Keratinocyte (primary cell): ENCODE data around the gene NEAT1. TPM values are rescaled to one million over a fixed set of nuclear protein-coding genes. Genes with fewer than 3 reads are reported as not detected.

Source experiments
- DNase-seq: peaks from one replicate; pipeline ENCODE4 v3.0.0-alpha.2; 2011; ENCODE audit warnings: low read depth, missing footprints, low spot score
- FAIRE-seq: peaks from 2 replicates; lab custom pipeline; 2011; peaks lifted over from hg19 to GRCh38; lab: Jason Lieb, UNC
- H2AFZ ChIP-seq: 2 replicates; pipeline ENCODE4 v1.6.0; 2012; ENCODE audit warnings: low read length, control low read depth, inconsistent platforms; ENCODE audit not compliant: control insufficient read depth
- H3K27ac ChIP-seq: 2 replicates; pipeline ENCODE4 v1.5.1; 2011; ENCODE audit warnings: low read length; ENCODE audit not compliant: control insufficient read depth, insufficient read depth
- H3K27me3 ChIP-seq: 3 replicates; pipeline ENCODE4 v1.6.0; 2011; ENCODE audit warnings: low read length; ENCODE audit not compliant: control insufficient read depth, insufficient read depth; ENCODE audit errors: extremely low read depth
- H3K36me3 ChIP-seq, 2 experiments: 2 replicates in 1 of 2; 3 replicates in 1 of 2; pipeline ENCODE4 v1.5.1; 2011; ENCODE audit warnings: low read length in 2 of 2, mild to moderate bottlenecking in 1 of 2; ENCODE audit not compliant: control insufficient read depth in 2 of 2, insufficient read depth in 2 of 2; ENCODE audit errors: extremely low read depth in 1 of 2
- H3K4me1 ChIP-seq: 3 replicates; pipeline ENCODE4 v1.5.1; 2011; ENCODE audit warnings: low read length; ENCODE audit not compliant: control insufficient read depth, insufficient read depth; ENCODE audit errors: extremely low read depth
- H3K4me2 ChIP-seq: 3 replicates; pipeline ENCODE4 v1.6.0; 2011; ENCODE audit warnings: low read depth, low read length; ENCODE audit not compliant: control insufficient read depth, insufficient read depth; ENCODE audit errors: extremely low read depth
- H3K4me3 ChIP-seq, 3 experiments: fragments of 200-600 bp in 1 of 3; sonication (generic) in 1 of 3; 2 replicates in 2 of 3; 3 replicates in 1 of 3; pipeline ENCODE4 v1.5.1; 2011 to 2016; ENCODE audit warnings: low read length in 3 of 3, mild to moderate bottlenecking in 3 of 3, control low read depth in 2 of 3, inconsistent platforms in 1 of 3, low read depth in 1 of 3, mixed read lengths in 1 of 3, mixed run types in 1 of 3, moderate library complexity in 1 of 3; ENCODE audit not compliant: control insufficient read depth in 2 of 3, insufficient read depth in 2 of 3; ENCODE audit errors: extremely low read depth in 1 of 3
- H3K79me2 ChIP-seq: 2 replicates; pipeline ENCODE4 v1.6.0; 2012; ENCODE audit warnings: low read length; ENCODE audit not compliant: control insufficient read depth, insufficient read depth
- H3K9ac ChIP-seq: 3 replicates; pipeline ENCODE4 v1.6.0; 2011; ENCODE audit warnings: low read length; ENCODE audit not compliant: control insufficient read depth, insufficient read depth; ENCODE audit errors: extremely low read depth
- H3K9me1 ChIP-seq: 3 replicates; pipeline ENCODE4 v1.6.0; 2011; ENCODE audit warnings: low read length; ENCODE audit not compliant: control insufficient read depth, insufficient read depth; ENCODE audit errors: extremely low read depth
- H3K9me3 ChIP-seq: 2 replicates; pipeline ENCODE4 v1.5.1; 2012; ENCODE audit warnings: low read depth, low read length; ENCODE audit not compliant: control insufficient read depth
- H4K20me1 ChIP-seq: 3 replicates; pipeline ENCODE4 v1.6.0; 2011; ENCODE audit warnings: low read length; ENCODE audit not compliant: control insufficient read depth, insufficient read depth; ENCODE audit errors: extremely low read depth
- CTCF ChIP-seq, 3 experiments: IDR thresholded peaks in 1 of 3; conservative IDR thresholded peaks in 1 of 3; optimal IDR thresholded peaks in 1 of 3; 2 replicates in 2 of 3; 3 replicates in 1 of 3; pipeline versions ENCODE3 to v1.5.1; 2011; ENCODE audit warnings: low read length in 3 of 3, mild to moderate bottlenecking in 3 of 3, moderate library complexity in 2 of 3, control low read depth in 1 of 3, inconsistent platforms in 1 of 3; ENCODE audit not compliant: insufficient read depth in 2 of 3; ENCODE audit errors: extremely low read depth in 1 of 3
- EZH2 ChIP-seq: IDR thresholded peaks from one replicate; pipeline ENCODE4 v1.6.1; 2012; ENCODE audit warnings: inconsistent platforms, mild to moderate bottlenecking, low read length, moderate library complexity
- dilution Hi-C: fragments of 300-500 bp; cut with MboI; formaldehyde crosslinking; loops from one replicate; pipeline ENCODE4 v1.7.0; 2020; ENCODE audit warnings: low sequenced_read_pairs; ENCODE audit not compliant: extremely low pct_ligation_motif_present
- polyA plus RNA-seq, 5 experiments: library from polyadenylated mRNA; depleted of rRNA in 3 of 5; stranded (reverse) in 3 of 5; stranded (forward) in 1 of 5; unstranded in 1 of 5; fragments of >200 nt; gene quantifications; 1 replicate in 1 of 5; 2 replicates in 3 of 5; 3 replicates in 1 of 5; pipeline versions ENCODE4 v1.2.1 to v1.2.3, GENCODE V29; 2011 to 2012; ENCODE audit warnings: missing spikeins in 2 of 5, low read depth in 1 of 5, low replicate concordance in 1 of 5

Gene NEAT1
- polyA plus RNA-seq, 1 donor (not counting 4 experiments of a cell fraction or from before 2014, with no cell fraction given): 270 TPM

- no peak overlapping the region for H2AFZ ChIP-seq
- H3K79me2 ChIP-seq: peaks cover 26% of the 10 kb centered on the region
- dilution Hi-C loops: no loop called here
- H3K9me3 ChIP-seq: no peaks in the 10 kb centered on the region
- H3K4me2 ChIP-seq: no peak overlapping the region
- H3K9me1 ChIP-seq: no peaks in the 10 kb centered on the region
- H3K9ac ChIP-seq: no peak overlapping the region
- H3K4me3 ChIP-seq: no peak overlapping the region
- no peaks in the 10 kb centered on the region for H4K20me1 ChIP-seq
- DNase-seq (no peak), FAIRE-seq (no peak)
- peak overlapping the region; percentile 36 for H3K27ac ChIP-seq
- TF ChIP-seq CTCF (optimal IDR thresholded peaks at IDR 0.05 in 1 of 3, IDR thresholded peaks at IDR 0.05 in 1 of 3, conservative IDR thresholded peaks at IDR 0.05 in 1 of 3; ENCODE audit: extremely low read depth in 1 of 3, insufficient read depth in 2 of 3, low read length in 3 of 3) (no peak), EZH2 (no peak)
- peaks cover 59% of the 10 kb centered on the region for H3K4me1 ChIP-seq
- peaks cover under 1 to 10% of the 10 kb centered on the region in 2 experiments for H3K36me3 ChIP-seq
- no peaks in the 10 kb centered on the region for H3K27me3 ChIP-seq
Observed at GRCh38 chr11:65384301-65384889, 38.2 kb upstream of the NEAT1 start.

GRCh38 chr11:65386307-65387140 is 36.1 kb upstream of the NEAT1 start, which contains the start of gene FRMD8:
Gene FRMD8 (plus strand): TSS chr11:65386637. CDS start chr11:65387037, 400 bp downstream.
- TF ChIP-seq CTCF (optimal IDR thresholded peaks at IDR 0.05 in 1 of 3, IDR thresholded peaks at IDR 0.05 in 1 of 3, conservative IDR thresholded peaks at IDR 0.05 in 1 of 3; ENCODE audit: extremely low read depth in 1 of 3, insufficient read depth in 2 of 3, low read length in 3 of 3) (no peak), EZH2 (no peak)
- peak within 1 kb of the TSS; percentile 90 for H3K27ac ChIP-seq
- dilution Hi-C loops: no loop called here
- H3K9ac ChIP-seq: peak within 1 kb of the TSS; percentile 90
- no peaks in the 10 kb centered on the region for H3K27me3 ChIP-seq
- H3K4me3 ChIP-seq: peak within 1 kb of the TSS; percentile 80 to 96 (median 89)
- peaks cover 43% of the 10 kb centered on the region for H3K79me2 ChIP-seq
- FAIRE-seq (no peak), DNase-seq (no peak)
- H3K9me1 ChIP-seq: peaks cover 3% of the 10 kb centered on the region
- H2AFZ ChIP-seq: peak within 1 kb of the TSS; percentile 88
- H3K4me1 ChIP-seq: peaks cover 77% of the 10 kb centered on the region
- no peaks in the 10 kb centered on the region for H3K9me3 ChIP-seq
- H3K4me2 ChIP-seq: peak within 1 kb of the TSS; percentile 92
- H4K20me1 ChIP-seq: no peaks in the 10 kb centered on the region
- peaks cover 8 to 17% of the 10 kb centered on the region in 2 experiments for H3K36me3 ChIP-seq
